Esophagus muscularis mucosa (tissue), 3 donors: ENCODE data around the gene MRPL11.

ENCODE experiments used
- CTCF ChIP-seq, 3 experiments: fragments of 200-600 bp in 2 of 3; fragments of 450-650 bp in 1 of 3; sonication (generic) in 2 of 3; IDR thresholded peaks; one replicate each; pipeline ENCODE4 v1.5.1; 2017 to 2019; ENCODE audit warnings: antibody characterized with exemption in 3 of 3, mild to moderate bottlenecking in 2 of 3, moderate library complexity in 1 of 3
- POLR2A ChIP-seq: fragments of 450-650 bp; IDR thresholded peaks from one replicate; pipeline ENCODE4 v1.6.1; 2017; ENCODE audit warnings: antibody characterized with exemption, moderate library complexity, mild to moderate bottlenecking, low read depth

GRCh38 chr11:66419825-66420224, 18.8 kb downstream of the MRPL11 start:
- TF ChIP-seq CTCF (IDR thresholded peaks at IDR 0.05) (no peak), POLR2A (no peak)
